OCI-LY1 (cell line): Measurements from ENCODE around the gene NIPSNAP2.

Source experiments
- H2AFZ ChIP-seq: fragments of 200-600 bp; sonication (generic), shearing (Covaris generic); 2 replicates; pipeline ENCODE4 v1.6.0; 2014; ENCODE audit warnings: antibody characterized with exemption, mild to moderate bottlenecking, low read length
- H3F3A ChIP-seq: fragments of 200-600 bp; sonication (generic), shearing (Covaris generic); 2 replicates; pipeline ENCODE4 v1.6.0; 2014; ENCODE audit warnings: mild to moderate bottlenecking, antibody characterized with exemption, low read length, moderate library complexity; ENCODE audit not compliant: insufficient read depth
- H3K27ac ChIP-seq: fragments of 200-600 bp; sonication (generic); 2 replicates; pipeline ENCODE4 v1.5.1; 2014; ENCODE audit warnings: low read length, mixed run types, mild to moderate bottlenecking, low read depth; ENCODE audit not compliant: poor library complexity, severe bottlenecking
- H3K27me3 ChIP-seq: fragments of 200-600 bp; sonication (generic); 2 replicates; pipeline ENCODE4 v1.6.0; 2014; ENCODE audit warnings: antibody characterized with exemption, mild to moderate bottlenecking, low read length, moderate library complexity; ENCODE audit not compliant: insufficient read depth
- H3K36me3 ChIP-seq: fragments of 200-600 bp; sonication (generic); 2 replicates; pipeline ENCODE4 v1.6.1; 2014; ENCODE audit warnings: mild to moderate bottlenecking, antibody characterized with exemption, low read length, moderate library complexity, mixed read lengths; ENCODE audit not compliant: insufficient read depth
- H3K4me1 ChIP-seq: fragments of 200-600 bp; sonication (generic); 2 replicates; pipeline ENCODE4 v1.5.1; 2014; ENCODE audit warnings: mild to moderate bottlenecking, low read length, moderate library complexity; ENCODE audit not compliant: insufficient read depth, severe bottlenecking
- H3K4me2 ChIP-seq: fragments of 200-600 bp; sonication (generic), shearing (Covaris generic); 2 replicates; pipeline ENCODE4 v1.6.1; 2014; ENCODE audit warnings: low read length
- H3K4me3 ChIP-seq: fragments of 200-600 bp; sonication (generic); 2 replicates; pipeline ENCODE4 v1.5.1; 2014; ENCODE audit warnings: low read length, low read depth, mild to moderate bottlenecking, mixed read lengths; ENCODE audit not compliant: poor library complexity, severe bottlenecking
- H3K79me2 ChIP-seq: fragments of 200-600 bp; shearing (Covaris generic); 2 replicates; pipeline ENCODE4 v1.6.1; 2016; ENCODE audit warnings: mixed run types, low read length, mixed read lengths; ENCODE audit not compliant: insufficient read depth
- H3K9ac ChIP-seq: fragments of 200-600 bp; sonication (generic), shearing (Covaris generic); 2 replicates; pipeline ENCODE4 v1.6.1; 2014; ENCODE audit warnings: mild to moderate bottlenecking, low read length, mixed read lengths
- H3K9me2 ChIP-seq: fragments of 200-600 bp; sonication (generic), shearing (Covaris generic); 2 replicates; pipeline ENCODE4 v1.6.1; 2014; ENCODE audit warnings: low read depth, mild to moderate bottlenecking, low read length, mixed read lengths
- H3K9me3 ChIP-seq: fragments of 200-600 bp; shearing (Covaris generic); 2 replicates; pipeline ENCODE4 v1.6.1; 2014; ENCODE audit warnings: low read length, mixed read lengths
- H4K20me1 ChIP-seq: fragments of 200-600 bp; sonication (generic), shearing (Covaris generic); 2 replicates; pipeline ENCODE4 v1.6.0; 2016; ENCODE audit warnings: mild to moderate bottlenecking, low read length; ENCODE audit not compliant: insufficient read depth
- CTCF ChIP-seq: fragments of 200-600 bp; sonication (generic), shearing (Covaris generic); IDR thresholded peaks from 2 replicates; pipeline ENCODE4 v1.5.1; 2017; ENCODE audit warnings: mild to moderate bottlenecking, antibody characterized with exemption, low read length, moderate library complexity, mixed read lengths
- EZH2 ChIP-seq: fragments of 200-600 bp; sonication (generic), shearing (Covaris generic); IDR thresholded peaks from 2 replicates; pipeline ENCODE4 v1.8.0; 2017; ENCODE audit warnings: borderline replicate concordance, mixed run types, mild to moderate bottlenecking, antibody characterized with exemption, low read length, moderate library complexity, mixed read lengths

Gene NIPSNAP2

GRCh38 chr7:55969391-55969790 is 5.0 kb downstream of the NIPSNAP2 start:
- Histone ChIP-seq H3K79me2 (peaks cover 5% of the 10 kb centered on the region; the same call in 1 of the 2 replicates), H3K27ac (no peak overlapping the region)

GRCh38 chr7:55970561-55970960 is 6.2 kb downstream of the NIPSNAP2 start:
- H3K27me3 ChIP-seq, result no peaks in the 10 kb centered on the region
- no peak overlapping the region for H3K4me3 ChIP-seq
- H3K9ac ChIP-seq, result no peak overlapping the region
- H3F3A ChIP-seq, result no peaks in the 10 kb centered on the region
- no peaks in the 10 kb centered on the region for H3K36me3 ChIP-seq
- H3K9me3 ChIP-seq, result no peaks in the 10 kb centered on the region
- no peak for TF ChIP-seq EZH2
- no peak for TF ChIP-seq CTCF
- H3K4me2 ChIP-seq, result no peak overlapping the region
- no peak overlapping the region for H2AFZ ChIP-seq
- H3K4me1 ChIP-seq, result no peaks in the 10 kb centered on the region
- H3K79me2 ChIP-seq, result peaks cover 5% of the 10 kb centered on the region; the same call in 1 of the 2 replicates
- no peaks in the 10 kb centered on the region for H4K20me1 ChIP-seq
- H3K27ac ChIP-seq, result no peak overlapping the region
- H3K9me2 ChIP-seq, result no peaks in the 10 kb centered on the region

More at GRCh38 chr7:55969391-55969790, 5.0 kb downstream of the NIPSNAP2 start:
- TF ChIP-seq CTCF, result no peak
- no peak for TF ChIP-seq EZH2
- no peaks in the 10 kb centered on the region for H3F3A ChIP-seq
- no peak overlapping the region for H2AFZ ChIP-seq
- H3K27me3 ChIP-seq, result no peaks in the 10 kb centered on the region
- no peak overlapping the region for H3K4me2 ChIP-seq
- H4K20me1 ChIP-seq, result no peaks in the 10 kb centered on the region
- H3K9me3 ChIP-seq, result no peaks in the 10 kb centered on the region
- no peaks in the 10 kb centered on the region for H3K9me2 ChIP-seq
- H3K4me3 ChIP-seq, result no peak overlapping the region
- H3K4me1 ChIP-seq, result no peaks in the 10 kb centered on the region
- no peak overlapping the region for H3K9ac ChIP-seq
- no peaks in the 10 kb centered on the region for H3K36me3 ChIP-seq

GRCh38 chr7:55970978-55971377 is 6.6 kb downstream of the NIPSNAP2 start:
- no peak overlapping the region for H3K27ac ChIP-seq
- H3K27me3 ChIP-seq, result no peaks in the 10 kb centered on the region
- peaks cover 5% of the 10 kb centered on the region; the same call in 1 of the 2 replicates for H3K79me2 ChIP-seq
- no peaks in the 10 kb centered on the region for H4K20me1 ChIP-seq
- no peak overlapping the region for H3K4me2 ChIP-seq
- H3K4me1 ChIP-seq, result no peaks in the 10 kb centered on the region
- no peaks in the 10 kb centered on the region for H3K36me3 ChIP-seq
- no peak overlapping the region for H2AFZ ChIP-seq
- no peaks in the 10 kb centered on the region for H3K9me3 ChIP-seq
- no peak for TF ChIP-seq EZH2
- no peak for TF ChIP-seq CTCF
- no peak overlapping the region for H3K4me3 ChIP-seq
- H3K9ac ChIP-seq, result no peak overlapping the region
- H3F3A ChIP-seq, result no peaks in the 10 kb centered on the region
- H3K9me2 ChIP-seq, result no peaks in the 10 kb centered on the region
